BLaER1 treated with 17β-estradiol and CSF1 and Interleukin-3, amounts not matched to agents 10 nM and 100 nM (cell line): ENCODE results near the gene DLAT.
A peak's percentile ranks its signal among the peaks of the same experiment; 100 is the strongest.
"Not testable (repeated sequence)": the region's sequence is repeated elsewhere in the genome, so short reads cannot be mapped to it uniquely, and the experiment has no call there.

Experiments
- H3K27ac ChIP-seq, 11 experiments: shearing (Covaris generic); formaldehyde crosslinking; 2 replicates each; pipeline ENCODE4 v1.8.1; 2022
- H3K27me3 ChIP-seq, 11 experiments: shearing (Covaris generic); formaldehyde crosslinking; 2 replicates each; pipeline ENCODE4 v1.8.1; 2022
- H3K36me3 ChIP-seq, 11 experiments: shearing (Covaris generic); formaldehyde crosslinking; 2 replicates each; pipeline ENCODE4 v1.8.1; 2022
- H3K4me1 ChIP-seq, 10 experiments: shearing (Covaris generic); formaldehyde crosslinking; 2 replicates each; pipeline ENCODE4 v1.8.1; 2022
- H3K4me2 ChIP-seq, 11 experiments: shearing (Covaris generic); formaldehyde crosslinking; 2 replicates each; pipeline ENCODE4 v1.8.1; 2022
- H3K4me3 ChIP-seq, 10 experiments: shearing (Covaris generic); formaldehyde crosslinking; 2 replicates each; pipeline ENCODE4 v1.8.1; 2022
- H3K9ac ChIP-seq, 11 experiments: shearing (Covaris generic); formaldehyde crosslinking; 2 replicates each; pipeline ENCODE4 v1.8.1; 2022
- H3K9me3 ChIP-seq, 11 experiments: shearing (Covaris generic); formaldehyde crosslinking; replicated peaks in 1 of 11; 2 replicates each; pipeline ENCODE4 v1.8.1; 2022
- H4K20me1 ChIP-seq, 11 experiments: shearing (Covaris generic); formaldehyde crosslinking; 2 replicates each; pipeline ENCODE4 v1.8.1; 2022
- Cebpa-rat ChIP-seq, 11 experiments: shearing (Covaris generic); IDR thresholded peaks; 2 replicates each; pipeline ENCODE4 v1.8.1; 2022

DLAT gene

DNA sequence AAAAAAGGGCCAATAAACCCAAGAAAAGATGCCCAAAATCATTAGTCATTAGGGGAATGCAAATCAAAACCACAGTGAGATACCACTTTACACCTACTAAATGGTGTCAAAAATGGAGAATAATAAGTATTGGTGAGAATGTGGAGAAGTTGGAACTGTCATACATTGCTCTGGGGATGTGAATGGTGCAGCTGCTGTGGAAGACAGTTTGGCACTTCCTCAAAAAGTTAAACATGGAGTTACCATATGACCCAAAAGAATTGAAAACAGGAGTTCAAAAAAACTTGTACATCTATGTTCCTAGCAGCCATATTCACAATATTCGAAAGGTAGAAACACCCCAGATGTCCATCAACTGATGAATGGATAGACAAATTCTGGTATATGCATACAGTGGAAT, 24.5 kb upstream of the DLAT start:
- Histone ChIP-seq H3K27ac (no peak overlapping the region), H3K9me3 (no peaks in the 10 kb centered on the region), H3K4me2 (no peak overlapping the region), H3K4me1 (peaks cover 3 to 22% (median 13%) of the 10 kb centered on the region in 10 experiments; a peak in 17 of 20 replicates), H4K20me1 (no peaks in the 10 kb centered on the region), H3K9ac (no peak overlapping the region), H3K36me3 (no peaks in the 10 kb centered on the region), H3K27me3 (no peaks in the 10 kb centered on the region), H3K4me3 (no peak overlapping the region)
- TF ChIP-seq Cebpa-rat (IDR thresholded peaks at IDR 0.05), result no peak

- Histone ChIP-seq H3K27me3 (no peaks in the 10 kb centered on the region), H3K4me3 (no peak overlapping the region), H3K4me1 (peaks cover 0 to 8% (median 3%) of the 10 kb centered on the region in 10 experiments; a peak in 10 of 20 replicates), H3K9ac (no peak overlapping the region), H3K9me3 (no peaks in the 10 kb centered on the region), H3K36me3 (no peaks in the 10 kb centered on the region), H3K27ac (no peak overlapping the region), H3K4me2 (no peak overlapping the region), H4K20me1 (no peaks in the 10 kb centered on the region)
- TF ChIP-seq Cebpa-rat (IDR thresholded peaks at IDR 0.05), result no peak
Measured at GRCh38 chr11:112002491-112003216, 22.6 kb upstream of the DLAT start.

GRCh38 chr11:112004389-112004788, 20.8 kb upstream of the DLAT start:
- Histone ChIP-seq H3K4me1 (peaks cover 0 to 4% (median 0%) of the 10 kb centered on the region in 10 experiments; a peak in 2 of 20 replicates), H4K20me1 (no peaks in the 10 kb centered on the region), H3K4me2 (no peak overlapping the region), H3K27ac (no peak overlapping the region), H3K36me3 (no peaks in the 10 kb centered on the region), H3K9ac (no peak overlapping the region), H3K9me3 (no peaks in the 10 kb centered on the region), H3K4me3 (no peak overlapping the region), H3K27me3 (no peaks in the 10 kb centered on the region)
- no peak for TF ChIP-seq Cebpa-rat (IDR thresholded peaks at IDR 0.05)

DNA sequence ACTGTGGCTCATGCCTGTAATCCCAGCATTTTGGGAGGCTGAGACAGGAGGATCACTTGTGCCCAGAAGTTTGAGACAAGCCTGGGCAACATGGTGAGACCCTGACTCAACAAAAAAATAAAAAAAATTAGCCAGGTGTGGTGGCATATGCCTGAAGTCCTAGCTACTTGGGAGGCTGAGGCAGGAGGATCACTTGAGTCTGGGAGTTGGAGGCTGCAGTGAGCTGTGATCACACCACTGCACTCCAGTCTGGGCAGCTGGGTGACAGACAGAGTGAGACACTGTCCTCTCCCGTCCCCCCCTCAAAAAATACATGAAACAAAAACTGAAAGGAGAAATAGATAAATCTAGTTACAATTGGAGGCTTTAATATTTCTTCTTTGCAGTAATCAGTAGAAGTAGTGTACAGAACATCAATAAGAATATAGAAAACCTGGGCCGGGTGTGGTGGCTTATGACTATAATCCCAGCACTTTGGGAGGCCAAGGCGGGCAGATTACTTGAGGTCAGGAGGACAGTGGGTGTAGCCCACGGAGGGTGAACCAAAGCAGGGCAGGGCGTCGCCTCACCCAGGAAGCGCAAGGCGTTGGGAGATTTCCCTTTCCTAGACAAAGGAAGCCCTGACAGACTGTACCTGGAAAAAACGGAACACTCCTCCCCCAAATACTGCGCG, 19.6 kb upstream of the DLAT start:
- Histone ChIP-seq H3K9me3 (no peaks in the 10 kb centered on the region), H3K4me1 (peaks cover 0 to 10% (median 0%) of the 10 kb centered on the region in 10 experiments; a peak in 2 of 20 replicates), H3K36me3 (no peaks in the 10 kb centered on the region), H3K27me3 (no peaks in the 10 kb centered on the region), H3K9ac (no peak overlapping the region), H3K4me2 (no peak overlapping the region), H3K4me3 (no peak overlapping the region), H3K27ac (no peak overlapping the region), H4K20me1 (no peaks in the 10 kb centered on the region)
- no peak for TF ChIP-seq Cebpa-rat (IDR thresholded peaks at IDR 0.05)

DNA sequence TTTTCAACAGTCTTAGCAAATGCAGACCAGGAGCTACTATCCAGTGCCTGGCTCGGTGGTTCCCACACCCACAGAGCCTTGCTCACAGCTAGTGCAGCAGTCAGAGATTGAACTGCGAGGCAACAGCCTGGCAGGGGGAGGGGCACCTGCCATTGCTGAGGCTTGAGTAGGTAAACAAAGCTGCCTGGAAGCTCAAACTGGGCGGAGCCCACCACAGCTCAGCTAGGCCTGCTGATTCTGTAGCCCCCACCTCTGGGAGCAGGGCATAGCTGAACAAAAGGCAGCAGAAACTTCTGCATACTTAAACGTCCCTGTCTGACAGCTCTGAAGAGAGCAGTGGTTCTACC, 19.1 kb upstream of the DLAT start:
- peaks cover 0 to 10% (median 0%) of the 10 kb centered on the region in 10 experiments; a peak in 2 of 20 replicates for H3K4me1 ChIP-seq
- not testable (repeated sequence) for H3K9ac ChIP-seq, H3K4me2 ChIP-seq, H3K36me3 ChIP-seq, H3K27me3 ChIP-seq, H3K9me3 ChIP-seq, H3K4me3 ChIP-seq, H4K20me1 ChIP-seq, H3K27ac ChIP-seq

DNA sequence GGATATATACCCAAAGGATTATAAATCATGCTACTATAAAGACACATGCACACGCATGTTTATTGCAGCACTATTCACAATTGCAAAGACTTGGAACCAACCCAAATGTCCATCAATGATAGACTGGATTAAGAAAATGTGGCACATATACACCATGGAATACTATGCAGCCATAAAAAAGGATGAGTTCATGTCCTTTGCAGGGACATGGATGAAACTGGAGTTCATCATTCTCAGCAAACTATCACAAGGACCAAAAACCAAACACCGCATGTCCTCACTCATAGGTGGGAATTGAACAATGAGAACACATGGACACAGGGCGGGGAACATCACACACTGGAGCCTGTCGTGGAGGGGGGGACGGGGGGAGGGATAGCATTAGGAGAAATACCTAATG, 13.8 kb upstream of the DLAT start:
- not testable (repeated sequence) for H4K20me1 ChIP-seq, H3K4me2 ChIP-seq, H3K36me3 ChIP-seq, H3K27me3 ChIP-seq, H3K4me3 ChIP-seq, H3K9ac ChIP-seq, H3K9me3 ChIP-seq, H3K27ac ChIP-seq, H3K4me1 ChIP-seq

- no peak for TF ChIP-seq Cebpa-rat (IDR thresholded peaks at IDR 0.05)
- H3K9ac ChIP-seq, result no peak overlapping the region
Measured at GRCh38 chr11:112012874-112013273, 12.3 kb upstream of the DLAT start.

GRCh38 chr11:112013497-112014164, 11.6 kb upstream of the DLAT start:
- Histone ChIP-seq H3K4me2 (no peak overlapping the region), H3K9me3 (no peaks in the 10 kb centered on the region), H3K9ac (no peak overlapping the region)

More at GRCh38 chr11:112012874-112013273, 12.3 kb upstream of the DLAT start:
- Histone ChIP-seq H3K4me3 (no peak overlapping the region), H3K27me3 (no peaks in the 10 kb centered on the region), H3K27ac (no peak overlapping the region), H3K36me3 (no peaks in the 10 kb centered on the region), H3K4me2 (no peak overlapping the region), H3K9me3 (no peaks in the 10 kb centered on the region), H4K20me1 (no peaks in the 10 kb centered on the region), H3K4me1 (peaks cover 6 to 12% (median 10%) of the 10 kb centered on the region in 10 experiments; a peak in 12 of 20 replicates)

GRCh38 chr11:112016088-112016764, 9.0 kb upstream of the DLAT start:
- no peaks in the 10 kb centered on the region for H4K20me1 ChIP-seq
- peak overlapping the region in 1 of 11 experiments; percentile 39; a peak in 2 of 22 replicates for H3K27ac ChIP-seq
- no peak overlapping the region for H3K4me3 ChIP-seq
- no peaks in the 10 kb centered on the region for H3K9me3 ChIP-seq
- no peaks in the 10 kb centered on the region for H3K36me3 ChIP-seq
- H3K4me2 ChIP-seq, result peak overlapping the region in 8 of 11 experiments; percentile 12 to 56 (median 20); a peak in 12 of 22 replicates
- no peaks in the 10 kb centered on the region for H3K27me3 ChIP-seq
- H3K9ac ChIP-seq, result no peak overlapping the region
- no peak for TF ChIP-seq Cebpa-rat (IDR thresholded peaks at IDR 0.05)
- H3K4me1 ChIP-seq, result peaks cover 0 to 12% (median 10%) of the 10 kb centered on the region in 10 experiments; a peak in 11 of 20 replicates

More at GRCh38 chr11:112013497-112014164, 11.6 kb upstream of the DLAT start:
- no peak overlapping the region for H3K4me3 ChIP-seq
- peaks cover 6 to 12% (median 10%) of the 10 kb centered on the region in 10 experiments; a peak in 12 of 20 replicates for H3K4me1 ChIP-seq
- TF ChIP-seq Cebpa-rat (IDR thresholded peaks at IDR 0.05), result no peak
- no peaks in the 10 kb centered on the region for H3K27me3 ChIP-seq
- no peaks in the 10 kb centered on the region for H4K20me1 ChIP-seq
- no peak overlapping the region for H3K27ac ChIP-seq
- H3K36me3 ChIP-seq, result no peaks in the 10 kb centered on the region
